Fibroblast of skin of scalp (primary cell): ENCODE results near the gene SFI1.
"Not testable (repeated sequence)": the region's sequence is repeated elsewhere in the genome, so short reads cannot be mapped to it uniquely, and the experiment has no call there.

ENCODE experiments used
- DNase-seq: peaks from one replicate; pipeline ENCODE4 v3.0.0-alpha.2; 2013

SFI1 gene

DNA sequence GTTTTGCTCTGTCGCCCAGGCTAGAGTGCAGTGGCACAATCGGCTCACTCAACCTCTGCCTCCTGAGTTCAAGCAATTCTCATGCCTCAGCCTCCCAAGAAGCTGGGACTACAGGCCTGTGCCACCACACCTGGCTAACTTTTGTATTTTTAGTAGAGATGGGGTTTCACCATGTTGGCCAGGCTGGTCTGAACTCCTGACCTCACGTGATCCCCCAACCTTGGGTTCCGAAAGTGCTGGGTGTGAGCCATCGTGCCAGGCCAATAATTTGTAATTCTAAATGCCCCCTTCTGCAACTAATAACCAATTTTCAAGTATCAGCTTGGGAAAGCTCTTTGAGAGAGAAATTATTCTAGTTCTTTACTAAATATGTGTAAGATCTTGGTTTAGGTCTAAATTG is 3.0 kb upstream of the SFI1 start:
- DNase-seq = not testable (repeated sequence)

DNA sequence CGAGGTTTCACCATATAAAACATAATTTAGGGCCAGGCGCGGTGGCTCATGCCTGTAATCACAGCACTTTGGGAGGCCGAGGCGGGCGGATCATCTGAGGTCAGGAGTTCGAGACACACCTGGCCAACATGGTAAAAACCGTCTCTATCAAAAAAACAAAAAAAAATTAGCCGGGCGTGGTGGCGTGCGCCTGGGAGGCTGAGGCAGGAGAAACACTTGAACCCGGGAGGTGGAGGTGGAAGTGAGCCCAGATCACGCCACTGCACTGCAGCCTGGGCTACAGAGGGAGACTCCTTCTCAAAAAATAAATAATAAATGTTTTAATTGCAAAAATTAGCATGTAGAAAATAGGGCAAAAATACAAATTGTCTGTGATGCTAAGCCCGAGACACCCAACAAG is 993 bp upstream of the SFI1 start:
- no peak for DNase-seq

DNA sequence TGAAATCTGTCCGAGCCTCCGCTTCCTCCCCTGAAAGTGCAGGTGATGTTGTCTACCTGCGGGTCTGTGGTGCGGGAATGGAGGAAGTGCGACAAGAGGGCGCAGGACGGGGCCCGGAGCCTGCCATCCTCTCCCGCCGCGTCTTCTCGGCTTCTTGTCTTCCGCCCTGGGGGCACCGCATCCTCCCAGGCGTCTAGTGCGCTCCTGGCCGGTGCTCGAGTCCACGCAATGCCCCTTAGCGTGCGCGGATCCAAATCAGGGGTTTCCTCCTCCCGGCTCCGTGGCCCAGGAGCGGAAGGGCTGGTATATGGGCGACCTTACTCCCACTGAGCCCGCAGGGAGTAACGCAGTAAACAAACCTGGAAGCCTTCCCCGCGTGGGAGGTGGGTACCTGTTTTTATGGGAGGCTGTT is 405 bp downstream of the SFI1 start:
- peak; percentile 8 for DNase-seq

DNA sequence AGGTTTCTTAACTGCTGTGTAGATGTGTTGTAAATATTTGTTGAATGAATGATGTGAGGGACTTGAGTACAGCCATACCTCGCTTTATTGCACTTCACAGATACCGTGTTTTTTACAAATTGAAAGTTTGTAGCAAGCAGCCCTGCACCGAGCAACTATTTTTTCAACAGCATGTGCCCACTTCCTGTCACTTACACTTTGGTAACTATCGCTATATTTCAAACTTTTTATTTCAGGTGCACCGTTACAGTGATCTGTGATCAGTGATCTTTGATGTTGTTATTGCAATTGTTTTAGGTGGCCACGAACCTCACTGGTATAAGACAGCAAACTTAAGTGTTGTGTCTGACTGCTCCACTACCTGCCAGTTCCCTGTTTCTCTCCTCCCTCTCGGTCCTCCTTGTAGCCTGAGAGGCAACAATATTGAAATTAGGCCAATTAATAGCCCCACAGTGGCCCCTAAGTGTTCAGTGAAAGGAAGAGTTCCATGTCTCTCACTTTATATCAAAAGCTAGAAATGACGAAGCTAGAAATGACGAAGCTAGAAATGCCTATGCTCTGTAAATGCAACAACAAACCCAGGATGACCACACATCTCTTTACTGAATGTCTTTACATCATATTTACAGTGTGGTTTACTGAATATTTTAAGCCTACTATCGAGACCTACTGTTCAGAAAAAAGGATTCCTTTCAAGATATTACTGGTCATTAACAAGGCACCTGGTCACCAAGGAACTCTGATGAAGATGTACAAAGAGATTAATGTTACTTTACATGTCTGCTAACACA is 1.0 kb downstream of the SFI1 start:
- no peak for DNase-seq

DNA sequence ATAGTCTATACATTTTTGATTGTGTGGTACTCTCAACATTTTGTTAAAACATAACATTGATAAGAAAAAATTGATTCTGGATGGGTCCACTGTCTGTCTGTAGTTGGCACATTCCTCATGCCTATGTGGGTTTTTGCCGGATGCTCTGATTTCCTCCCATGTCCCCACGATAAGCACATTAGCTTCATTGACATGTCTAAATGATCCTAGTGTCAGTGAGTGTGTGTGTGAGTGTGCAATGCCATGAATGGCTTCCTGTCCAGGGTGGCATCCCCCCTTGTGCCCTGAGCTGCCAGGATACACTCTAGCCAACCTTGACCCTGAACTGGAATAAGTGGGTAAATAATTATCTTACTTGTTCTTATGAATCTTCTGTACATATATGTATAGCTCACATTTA is 5.4 kb downstream of the SFI1 start:
- DNase-seq = no peak

DNA sequence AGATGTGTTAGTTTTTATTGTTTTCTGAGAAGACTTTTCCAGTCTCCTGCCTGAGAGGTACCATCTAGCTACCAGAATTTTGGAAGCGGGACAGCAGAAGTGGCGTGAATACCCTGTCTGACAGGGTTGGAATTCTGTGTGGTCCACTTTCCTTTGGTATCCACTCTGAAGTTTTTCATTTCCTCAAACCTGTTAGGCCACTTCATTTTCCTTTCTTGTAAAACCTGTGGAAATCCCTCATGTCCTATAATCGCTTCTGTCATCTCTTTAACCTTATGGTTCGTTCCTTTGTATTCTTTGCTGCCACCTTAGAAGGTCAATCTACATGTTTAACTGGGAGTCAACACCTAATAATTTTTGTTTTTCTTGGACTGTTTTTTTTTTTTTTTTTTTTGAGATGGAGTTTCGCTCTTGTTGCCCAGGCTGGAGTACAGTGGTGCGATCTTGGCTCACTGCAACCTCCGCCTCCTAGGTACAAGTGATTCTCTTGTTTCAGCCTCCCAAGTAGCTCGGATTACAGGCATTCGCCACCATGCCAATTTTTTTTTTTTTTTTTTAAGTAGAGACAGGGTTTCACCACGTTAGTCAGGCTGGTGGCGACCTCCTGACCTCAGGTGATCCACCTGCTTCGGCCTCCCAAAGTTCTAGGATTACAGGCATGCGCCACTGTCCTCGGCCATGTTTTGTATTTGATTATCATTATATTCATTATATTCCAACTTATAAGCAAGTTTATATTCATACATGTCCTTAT is 7.1 kb downstream of the SFI1 start:
- DNase-seq = no peak

DNA sequence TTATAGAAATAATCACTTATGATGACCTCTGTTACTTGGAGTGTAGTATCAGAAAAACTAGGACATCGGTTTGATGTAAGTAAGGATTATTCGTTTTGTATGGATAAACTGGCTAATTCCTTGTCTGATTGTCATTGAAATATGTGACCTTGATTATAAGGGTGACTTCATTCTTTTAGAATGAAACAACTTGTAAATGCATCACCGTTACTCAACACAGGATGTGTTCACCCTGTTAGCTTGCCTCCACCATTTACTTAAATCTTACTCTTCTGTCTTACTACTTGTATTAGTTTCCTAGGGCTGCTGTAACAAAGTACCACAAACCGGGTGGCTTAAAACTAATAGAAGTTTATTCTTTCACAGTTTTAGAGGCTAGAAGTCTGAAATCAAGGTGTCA is 7.9 kb downstream of the SFI1 start:
- no peak for DNase-seq

DNA sequence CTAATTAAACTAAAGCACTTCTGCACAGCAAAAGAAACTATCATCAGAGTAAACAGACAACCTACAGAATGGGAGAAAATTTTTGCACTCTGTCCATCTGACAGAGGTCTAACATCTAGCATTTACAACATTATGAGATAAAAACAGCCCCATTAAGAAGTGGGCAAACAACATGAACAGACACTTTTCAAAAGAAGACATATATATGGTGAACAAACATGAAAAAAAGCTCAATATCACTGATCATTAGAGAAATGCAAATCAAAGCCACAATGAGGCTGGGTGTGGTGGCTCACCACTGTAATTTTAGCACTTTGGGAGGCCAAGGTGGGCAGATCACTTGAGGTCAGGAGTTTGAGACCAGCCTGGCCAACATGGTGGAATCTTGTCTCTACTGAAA is 11.2 kb downstream of the SFI1 start:
- DNase-seq = not testable (repeated sequence)

DNA sequence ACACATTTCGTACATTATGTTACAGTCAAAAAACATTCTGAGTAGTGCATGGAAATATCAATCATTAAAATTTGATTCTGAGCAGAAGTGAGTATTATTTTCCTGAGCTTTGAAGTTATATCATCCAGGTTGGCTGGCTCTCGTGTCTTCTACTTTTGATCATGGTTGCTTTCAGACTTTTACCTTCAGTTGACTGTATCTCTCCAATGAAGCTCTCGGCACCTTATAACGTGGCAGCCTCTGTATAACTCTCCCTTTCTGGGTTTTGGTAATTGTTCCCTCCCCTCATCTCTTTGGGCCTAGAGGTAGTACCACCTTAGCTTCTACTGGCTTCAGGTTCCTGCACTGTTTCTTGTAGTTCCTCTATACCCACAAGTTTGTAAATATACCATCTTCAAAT is 12.2 kb downstream of the SFI1 start:
- no peak for DNase-seq

DNA sequence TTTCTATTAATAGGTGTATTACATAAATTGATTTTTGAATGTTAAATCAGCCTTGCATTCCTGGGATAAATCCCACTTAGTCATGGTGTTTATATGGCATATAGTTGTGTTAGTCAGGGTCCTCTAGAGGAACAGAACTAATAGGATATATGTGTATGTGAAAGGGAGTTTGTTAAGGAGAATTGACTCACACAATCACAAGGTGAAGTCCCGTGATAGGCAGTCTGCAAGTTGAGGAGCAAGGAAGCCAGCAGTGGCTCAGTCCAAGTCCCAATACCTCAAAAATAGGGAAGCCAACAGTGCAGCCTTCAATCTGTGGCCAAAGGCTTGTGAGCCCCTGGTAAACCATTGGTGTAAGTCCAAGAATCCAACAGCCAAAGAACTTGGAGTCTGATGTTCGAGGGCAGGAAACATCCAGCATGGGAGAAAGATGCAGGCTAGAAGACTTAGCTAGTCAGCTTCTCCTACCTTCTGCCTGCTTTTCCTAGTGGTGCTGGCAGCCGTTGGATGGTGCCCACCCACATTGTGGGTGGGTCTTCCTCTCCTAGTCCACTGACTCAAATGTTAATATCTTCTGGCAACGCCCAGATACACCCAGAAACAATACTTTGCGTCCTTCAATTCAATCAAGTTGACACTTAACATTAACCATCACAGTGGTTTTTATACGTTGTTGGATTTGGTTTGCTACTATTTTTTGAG is 12.9 kb downstream of the SFI1 start:
- no peak for DNase-seq

DNA sequence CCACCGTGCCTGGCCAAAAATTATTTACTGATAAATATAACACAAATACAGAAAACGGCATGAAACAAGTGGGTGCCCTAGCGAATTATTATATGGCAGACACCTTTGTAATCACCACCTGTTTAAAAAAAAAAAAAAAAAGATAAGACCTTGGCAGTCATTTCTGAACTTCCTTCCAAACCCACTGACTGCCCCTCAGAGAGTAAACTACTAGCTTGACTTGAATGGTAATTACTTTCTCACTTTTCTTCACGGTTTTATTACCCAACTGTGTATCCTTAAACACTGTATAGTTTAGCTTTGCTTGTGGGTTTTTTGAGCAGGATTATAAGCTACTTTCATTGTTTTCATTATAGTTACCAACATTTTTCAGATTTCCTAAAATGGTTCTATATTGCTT is 23.7 kb downstream of the SFI1 start:
- DNase-seq = no peak

DNA sequence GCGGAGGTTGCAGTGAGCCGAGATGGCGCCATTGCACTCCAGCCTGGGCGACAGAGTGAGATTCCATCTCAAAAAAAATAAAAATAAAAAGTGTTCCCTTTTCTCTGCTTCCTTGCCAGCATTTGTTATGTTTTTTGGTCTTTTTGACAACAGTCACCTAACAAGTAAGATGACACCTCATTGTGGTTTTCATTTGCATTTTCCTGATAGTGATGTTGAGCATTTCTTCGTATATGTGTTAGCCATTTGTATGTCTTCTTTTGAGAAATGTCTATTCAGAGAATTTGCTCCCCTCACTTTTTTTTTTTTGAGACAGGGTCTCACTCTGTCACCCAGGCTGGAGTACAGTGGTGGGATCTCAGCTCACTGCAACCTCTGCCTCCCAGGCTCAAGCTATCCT is 27.8 kb downstream of the SFI1 start:
- not testable (repeated sequence) for DNase-seq

DNA sequence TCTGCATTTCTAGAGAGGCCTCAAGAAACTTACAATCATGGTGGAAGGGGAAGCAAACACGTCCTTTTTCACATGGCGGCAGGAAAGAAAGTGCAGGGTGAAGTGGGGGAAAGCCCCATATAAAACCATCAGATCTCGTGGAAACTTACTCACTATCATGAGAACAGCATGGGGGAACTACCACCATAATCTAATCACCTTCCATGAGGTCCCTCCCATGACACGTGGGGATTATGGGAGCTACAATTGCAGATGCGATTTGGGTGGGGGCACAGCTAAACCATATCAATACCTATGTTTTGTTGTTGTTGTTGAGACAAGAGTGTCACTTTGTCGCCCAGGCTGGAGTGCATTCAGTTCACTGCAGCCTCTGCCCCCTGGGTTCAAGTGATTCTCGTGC is 29.9 kb downstream of the SFI1 start:
- no peak for DNase-seq

DNA sequence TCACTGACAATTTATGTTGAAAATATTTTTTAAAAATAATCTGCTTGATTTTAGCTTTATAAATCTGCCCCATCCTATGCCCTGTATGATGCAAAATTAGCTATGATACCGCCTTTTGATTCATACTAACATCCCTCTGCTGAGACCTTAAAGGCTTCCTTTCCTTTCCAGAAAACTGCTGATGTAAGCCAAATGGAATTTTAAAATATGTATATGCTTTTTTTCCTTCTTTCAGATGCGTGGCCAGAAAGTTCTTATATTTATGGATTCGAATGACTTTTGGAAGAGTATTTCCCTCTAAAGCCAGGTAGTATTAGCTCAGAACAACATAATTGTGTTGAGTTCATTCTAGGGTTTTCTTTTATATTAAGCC is 34.5 kb downstream of the SFI1 start:
- DNase-seq = peak; percentile 68

DNA sequence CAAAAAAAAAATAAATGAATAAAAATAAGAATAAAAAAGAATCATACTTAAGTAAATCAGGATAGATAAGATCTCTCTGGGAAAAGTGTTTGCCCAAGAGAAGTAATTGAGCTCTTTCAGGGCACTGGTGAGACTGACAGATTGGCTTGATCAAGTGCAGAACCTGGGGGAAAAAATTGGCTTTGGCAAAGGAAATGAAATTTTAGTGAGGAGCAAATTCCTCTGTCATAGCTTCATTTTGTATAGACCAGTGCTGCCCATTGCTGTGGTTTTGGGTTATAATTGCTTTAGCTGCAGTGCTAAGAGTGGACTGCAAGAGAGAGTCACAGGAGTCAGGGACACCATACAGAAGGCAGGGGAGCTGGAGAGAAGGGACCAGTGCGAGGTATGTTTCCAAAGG is 35.7 kb downstream of the SFI1 start:
- DNase-seq = peak; percentile 33

DNA sequence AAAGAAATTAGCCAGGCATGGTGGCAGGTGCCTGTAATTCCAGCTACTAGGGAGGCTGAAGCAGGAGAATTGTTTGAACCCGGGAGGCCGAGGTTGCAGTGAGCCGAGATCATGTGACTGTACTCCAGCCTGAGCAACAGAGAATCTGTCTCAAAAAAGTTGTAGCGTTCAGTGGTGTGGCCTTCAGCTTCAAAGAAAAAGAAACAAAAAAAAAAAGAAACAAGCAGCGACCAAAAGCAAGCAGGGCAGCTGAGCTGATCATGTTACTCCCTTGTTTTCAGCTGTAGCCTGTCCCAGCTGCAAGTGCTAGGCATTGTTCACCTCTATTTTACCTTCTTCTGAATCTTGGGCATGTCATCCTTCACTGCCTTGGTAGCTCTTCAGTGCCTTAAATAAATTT is 37.0 kb downstream of the SFI1 start:
- DNase-seq = no peak

DNA sequence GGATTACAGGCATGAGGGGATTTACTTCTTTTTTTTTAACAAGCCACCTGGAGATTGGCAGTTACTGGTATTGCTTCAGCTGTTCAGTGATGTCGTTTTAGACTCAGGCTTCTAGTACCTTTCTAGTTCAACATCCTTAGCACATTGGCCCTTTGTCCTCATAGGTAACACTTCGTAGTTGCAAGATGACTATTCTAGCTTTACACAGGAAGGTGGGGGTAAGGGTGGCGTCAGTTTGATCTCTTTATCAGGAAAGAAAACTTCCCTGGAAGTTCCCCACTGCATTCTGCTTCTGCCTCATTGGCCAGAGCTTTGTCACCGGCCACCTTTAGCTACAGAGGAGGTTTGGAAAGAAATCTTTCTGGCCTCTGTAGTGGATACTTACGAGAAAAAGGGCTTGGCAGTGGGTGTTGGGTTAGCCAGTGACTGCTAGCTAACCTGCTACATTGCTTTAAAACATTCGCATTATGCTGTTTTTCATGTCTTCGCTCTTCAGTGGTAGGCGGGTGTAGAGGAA is 40.7 kb downstream of the SFI1 start:
- DNase-seq = no peak

DNA sequence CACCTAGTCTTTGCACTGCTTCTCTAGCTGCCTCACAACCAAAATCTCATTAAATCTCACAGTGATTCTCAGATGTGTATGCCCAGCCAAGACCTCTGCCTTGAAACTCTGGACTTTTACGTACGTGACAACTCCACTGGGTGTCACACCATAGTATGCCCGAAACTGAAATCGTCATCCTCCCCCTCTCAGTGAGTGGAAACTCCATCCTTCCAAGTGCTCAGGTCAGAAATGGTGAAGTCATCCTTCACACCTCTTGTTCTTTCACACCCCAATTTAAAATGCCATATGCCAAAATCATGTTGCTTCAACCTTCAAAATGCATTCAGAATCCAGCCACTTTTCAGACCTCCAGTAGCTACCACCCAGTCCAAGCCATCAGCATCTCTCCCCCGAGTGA is 42.5 kb downstream of the SFI1 start:
- DNase-seq = no peak

DNA sequence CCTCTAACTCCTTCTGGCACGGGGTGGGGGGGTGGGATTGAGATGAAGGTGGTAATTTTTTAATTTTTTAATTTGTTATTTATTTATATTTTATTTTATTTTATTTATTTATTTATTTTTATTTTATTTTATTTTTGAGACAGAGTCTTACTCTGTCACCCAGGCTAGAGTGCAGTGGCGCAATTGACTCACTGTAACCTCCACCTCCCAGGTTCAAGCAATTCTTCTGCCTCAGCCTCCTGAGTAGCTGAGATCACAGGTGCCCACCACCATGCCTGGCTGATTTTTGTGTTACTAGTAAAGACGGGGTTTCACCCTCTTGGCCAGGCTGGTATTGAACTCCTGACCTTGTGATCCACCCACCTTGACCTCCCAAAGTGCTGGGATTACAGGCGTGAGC is 43.8 kb downstream of the SFI1 start:
- DNase-seq = not testable (repeated sequence)

DNA sequence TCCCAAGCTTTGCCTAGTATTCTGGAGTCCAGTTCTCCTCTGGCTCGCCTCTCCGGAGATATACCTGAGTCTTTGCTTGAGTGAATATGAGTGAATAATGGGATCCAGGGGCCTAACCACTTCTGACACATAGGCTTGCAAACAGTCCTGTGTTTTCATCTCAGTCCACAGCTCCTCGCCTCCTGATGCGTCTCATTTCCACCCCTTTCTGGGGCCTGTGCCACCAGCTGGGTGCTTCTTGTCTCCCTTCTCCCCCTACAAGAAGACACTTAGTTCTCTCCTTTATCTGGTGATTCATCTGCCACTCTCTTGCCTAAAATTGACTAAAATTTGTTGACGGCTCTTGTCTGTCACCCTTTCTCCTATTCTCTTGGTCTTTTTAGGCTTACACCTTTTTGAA is 44.6 kb downstream of the SFI1 start:
- no peak for DNase-seq

DNA sequence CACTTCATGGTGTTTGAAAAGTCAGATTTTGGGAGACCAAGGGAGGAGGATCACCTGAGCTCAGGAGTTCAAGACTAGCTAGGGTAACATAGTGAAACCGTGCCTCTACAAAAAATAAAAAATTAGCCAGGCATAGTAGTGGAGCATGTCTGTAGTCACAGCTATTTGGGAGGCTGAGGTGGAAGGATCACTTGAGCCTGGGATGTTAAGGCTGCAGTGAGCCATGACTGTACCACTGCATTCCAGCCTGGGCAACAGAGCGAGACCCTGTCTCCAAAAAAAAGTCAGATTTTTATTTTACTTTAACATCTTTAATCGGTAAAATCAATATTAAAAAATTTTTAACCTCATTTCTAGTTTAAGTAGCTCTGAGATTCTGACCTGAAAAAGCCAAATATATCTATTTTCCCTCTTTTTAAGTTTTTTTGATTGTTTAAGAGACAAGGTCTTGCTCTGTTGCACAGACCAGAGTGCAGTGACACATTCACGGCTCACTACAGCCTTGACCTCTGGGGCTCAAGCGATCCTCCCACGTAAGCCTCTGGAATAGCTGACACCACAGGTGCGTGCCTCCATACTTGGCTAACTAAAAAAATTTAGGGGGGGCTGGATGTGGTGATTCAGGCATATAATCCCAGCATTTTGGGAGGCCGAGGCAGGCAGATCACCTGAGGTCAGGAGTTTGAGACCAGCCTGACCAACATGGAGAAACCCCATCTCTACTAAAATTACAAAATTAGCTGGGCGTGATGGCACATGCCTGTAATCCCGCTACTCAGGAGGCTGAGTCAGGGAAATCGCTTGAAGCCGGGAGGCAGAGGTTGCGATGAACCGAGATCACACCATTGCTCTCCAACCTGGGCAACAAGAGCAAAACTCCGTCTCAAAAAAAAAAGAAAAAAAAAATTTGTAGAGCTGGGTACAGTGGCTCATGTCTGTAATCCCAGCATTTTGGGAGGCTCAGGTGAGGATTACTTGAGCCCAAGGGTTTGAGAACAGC is 48.4 kb downstream of the SFI1 start:
- no peak for DNase-seq

DNA sequence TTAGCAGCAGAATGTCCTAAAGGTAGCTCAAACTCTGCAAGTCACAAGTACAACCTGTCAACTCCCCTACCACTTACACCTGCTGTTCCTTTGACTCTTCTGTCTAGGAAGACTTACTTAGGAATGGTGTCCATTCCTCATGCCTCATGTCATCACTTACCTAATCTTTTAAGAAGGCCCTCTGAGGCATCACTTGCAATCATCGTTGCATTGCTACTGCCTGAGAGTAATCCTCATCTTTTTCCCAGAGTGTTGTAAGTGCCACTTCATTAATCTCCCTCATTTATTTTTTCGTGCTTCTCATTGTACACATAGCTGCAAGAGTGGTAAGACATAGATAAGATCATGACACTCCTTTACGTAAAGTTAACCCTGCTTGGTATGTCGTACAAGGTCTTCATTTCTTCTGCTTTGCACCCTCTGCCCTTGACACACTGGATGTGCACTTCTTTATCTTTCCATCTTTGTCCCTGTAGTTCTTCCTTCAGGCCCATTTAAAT is 54.6 kb downstream of the SFI1 start:
- DNase-seq = no peak
